HepG2 (cell line): Measurements from ENCODE around the gene TACC2. TPM values are rescaled to one million over a fixed set of nuclear protein-coding genes. Genes with fewer than 3 reads are reported as not detected.

Experiments used
- ATAC-seq: fragments of 200-7000 bp; cut with Tn5 transposase; 3 replicates; pipeline ENCODE4 v1.9.1; 2020; ENCODE audit warnings: mild to moderate bottlenecking, moderate library complexity
- BruUV-seq: library from RNA; stranded (reverse); fragments of 400-500 nt; replicated peaks from 2 replicates; lab custom pipeline; 2021; lab: Mats Ljungman, UMichigan
- CTCF ChIA-PET: fragments of 300-600 bp; formaldehyde crosslinking; extraction: SDS; loops from one replicate; lab custom pipeline; 2021; ENCODE audit warnings: low total read pairs, inconsistent platforms, low intra/inter-chr PET ratio; lab: Yijun Ruan, JAX
- POLR2A ChIA-PET: fragments of 350-600 bp; sonication (Branson Sonifier 250); formaldehyde crosslinking; loops from one replicate; lab custom pipeline; 2020; ENCODE audit warnings: antibody characterized with exemption, inconsistent platforms; lab: Yijun Ruan, JAX
- DNase-seq: peaks from one replicate; pipeline ENCODE4 v3.0.0-alpha.2; 2015; ENCODE audit warnings: low spot score
- FAIRE-seq: peaks from 3 replicates; lab custom pipeline; 2011; peaks lifted over from hg19 to GRCh38; lab: Jason Lieb, UNC
- H2AFZ ChIP-seq: one replicate; pipeline ENCODE4 v1.6.1; 2011; ENCODE audit warnings: low read length, inconsistent platforms
- H3K27ac ChIP-seq: fragments of 300-600 bp; 3 replicates; pipeline ENCODE4 v1.8.0; 2011; ENCODE audit warnings: mixed run types, mild to moderate bottlenecking, mixed read lengths, low read length, inconsistent platforms; ENCODE audit not compliant: insufficient read depth; ENCODE audit errors: extremely low read length
- H3K27me3 ChIP-seq, 2 experiments: fragments of 200-600 bp in 1 of 2; 2 replicates in 1 of 2; 3 replicates in 1 of 2; pipeline versions ENCODE4 v1.6.0 to v1.8.0; 2011; ENCODE audit warnings: low read length in 2 of 2, mild to moderate bottlenecking in 2 of 2, moderate library complexity in 2 of 2, inconsistent platforms in 1 of 2; ENCODE audit not compliant: insufficient read depth in 2 of 2, control insufficient read depth in 1 of 2
- H3K36me3 ChIP-seq, 2 experiments: fragments of 200-600 bp in 1 of 2; replicated peaks in 1 of 2; 2 replicates in 1 of 2; 3 replicates in 1 of 2; pipeline versions ENCODE4 v1.5.1 to v1.8.0; 2011; ENCODE audit warnings: low read length in 2 of 2, inconsistent platforms in 1 of 2; ENCODE audit not compliant: insufficient read depth in 2 of 2, control insufficient read depth in 1 of 2
- H3K4me1 ChIP-seq: 2 replicates; pipeline ENCODE4 v1.5.1; 2012; ENCODE audit warnings: low read length, inconsistent platforms; ENCODE audit not compliant: insufficient read depth
- H3K4me2 ChIP-seq: 2 replicates; pipeline ENCODE4 v1.6.0; 2011; ENCODE audit warnings: low read depth, low read length, inconsistent platforms
- H3K4me3 ChIP-seq, 3 experiments: fragments of 200-600 bp in 1 of 3; sonication (generic), shearing (Covaris generic) in 1 of 3; replicated peaks in 1 of 3; 2 replicates each; pipeline ENCODE4 v1.5.1; 2011 to 2016; ENCODE audit warnings: low read length in 3 of 3, inconsistent platforms in 2 of 3, low read depth in 2 of 3, mild to moderate bottlenecking in 2 of 3, control low read depth in 1 of 3, mixed read lengths in 1 of 3; ENCODE audit not compliant: insufficient read depth in 1 of 3
- H3K79me2 ChIP-seq: one replicate; pipeline ENCODE4 v1.6.1; 2011; ENCODE audit warnings: low read length, inconsistent platforms; ENCODE audit not compliant: insufficient read depth
- H3K9ac ChIP-seq: 2 replicates; pipeline ENCODE4 v1.6.0; 2011; ENCODE audit warnings: mild to moderate bottlenecking, low read depth, low read length, inconsistent platforms; ENCODE audit not compliant: insufficient read depth
- H3K9me3 ChIP-seq: 2 replicates; pipeline ENCODE4 v1.5.1; 2012; ENCODE audit warnings: mild to moderate bottlenecking, low read length
- H4K20me1 ChIP-seq: 2 replicates; pipeline ENCODE4 v1.6.0; 2011; ENCODE audit warnings: inconsistent platforms, mild to moderate bottlenecking, low read length, moderate library complexity; ENCODE audit not compliant: insufficient read depth
- BRD4 ChIP-seq: sonication (generic); formaldehyde crosslinking; IDR thresholded peaks from 2 replicates; pipeline ENCODE4 v1.4.0; 2020; ENCODE audit warnings: missing genetic modification reagents
- FOSL1 ChIP-seq: sonication (generic); formaldehyde crosslinking; IDR thresholded peaks from 2 replicates; pipeline ENCODE4 v1.9.0; 2021; ENCODE audit warnings: missing genetic modification reagents, borderline replicate concordance
- GLMP ChIP-seq: sonication (generic); formaldehyde crosslinking; IDR thresholded peaks from 2 replicates; pipeline ENCODE4 v1.9.0; 2021; ENCODE audit warnings: missing genetic modification reagents, mild to moderate bottlenecking, borderline replicate concordance
- HDAC2 ChIP-seq: sonication (generic); formaldehyde crosslinking; IDR thresholded peaks from 2 replicates; pipeline ENCODE4 v1.4.0; 2020; ENCODE audit warnings: missing genetic modification reagents
- HDAC6 ChIP-seq: fragments of 200-600 bp; sonication (generic); IDR thresholded peaks from 2 replicates; pipeline ENCODE4 v1.7.0; 2017; ENCODE audit warnings: mild to moderate bottlenecking, antibody characterized with exemption, low read length, low read depth
- NBN ChIP-seq: fragments of 450-650 bp; conservative IDR thresholded peaks from 2 replicates; pipeline ENCODE4 v1.6.1; 2017
- NFAT5 ChIP-seq: sonication (generic); formaldehyde crosslinking; IDR thresholded peaks from 2 replicates; pipeline ENCODE4 v1.4.0; 2020; ENCODE audit warnings: missing genetic modification reagents
- NFYB ChIP-seq: sonication (generic); formaldehyde crosslinking; IDR thresholded peaks from 2 replicates; pipeline ENCODE4 v1.4.0; 2020; ENCODE audit warnings: missing genetic modification reagents
- NR2F6 ChIP-seq, 2 experiments: IDR thresholded peaks; 2 replicates each; pipeline ENCODE4 v1.6.1; 2016; ENCODE audit warnings: antibody characterized with exemption in 1 of 2, mild to moderate bottlenecking in 1 of 2
- RFXANK ChIP-seq: IDR thresholded peaks from 2 replicates; pipeline ENCODE4 v1.6.1; 2016
- ZBTB42 ChIP-seq: sonication (generic); formaldehyde crosslinking; IDR thresholded peaks from 2 replicates; pipeline ENCODE4 v1.5.0; 2020; ENCODE audit warnings: mild to moderate bottlenecking, missing genetic modification reagents
- ZFP62 ChIP-seq: sonication (generic); formaldehyde crosslinking; IDR thresholded peaks from 2 replicates; pipeline ENCODE4 v1.4.0; 2020; ENCODE audit warnings: missing genetic modification reagents
- ZNF225 ChIP-seq: sonication (generic); formaldehyde crosslinking; IDR thresholded peaks from 2 replicates; pipeline ENCODE4 v1.4.0; 2020; ENCODE audit warnings: mild to moderate bottlenecking, missing genetic modification reagents
- ZNF274 ChIP-seq: sonication (generic); formaldehyde crosslinking; IDR thresholded peaks from 2 replicates; pipeline ENCODE4 v1.5.1; 2020; ENCODE audit warnings: mild to moderate bottlenecking, missing genetic modification reagents
- ZNF556 ChIP-seq: sonication (generic); formaldehyde crosslinking; IDR thresholded peaks from 2 replicates; pipeline ENCODE4 v1.4.0; 2020; ENCODE audit warnings: mild to moderate bottlenecking, missing genetic modification reagents, borderline replicate concordance
- ZNF710 ChIP-seq: sonication (generic); formaldehyde crosslinking; IDR thresholded peaks from 2 replicates; pipeline ENCODE4 v1.5.0; 2020; ENCODE audit warnings: mild to moderate bottlenecking, missing genetic modification reagents, borderline replicate concordance
- WGBS: methylation state at CpG from one replicate; pipeline ENCODE4 v1.1.6; 2017; ENCODE audit warnings: low lambda C conversion rate; 5-methylcytosine and 5-hydroxymethylcytosine counted together
- in situ Hi-C: cut with HindIII; loops from 2 replicates; pipeline ENCODE4 v1.10.0; 2017; ENCODE audit warnings: low pct_unique_long_range_greater_than_20kb; ENCODE audit not compliant: extremely low pct_ligation_motif_present
- intact Hi-C: fragments of 100-400 bp; cut with micrococcal nuclease; formaldehyde crosslinking; loops from one replicate; pipeline ENCODE4 v1.10.0; 2022; ENCODE audit not compliant: unreplicated experiment
- polyA plus RNA-seq, 8 experiments: library from polyadenylated mRNA; depleted of rRNA in 3 of 8; stranded (reverse) in 7 of 8; unstranded in 1 of 8; fragments of >200 nt; fragmentation: Illumina TruSeq in 4 of 8; extraction: Trizol in 4 of 8; gene quantifications; 2 replicates each; pipeline versions ENCODE4 v1.2.1 to v1.2.3, GENCODE V29; 2011 to 2016; ENCODE audit warnings: low read depth in 4 of 8, missing spikeins in 1 of 8, mixed read lengths in 1 of 8; ENCODE audit not compliant: insufficient read depth in 1 of 8
- total RNA-seq, 5 experiments: library from RNA; depleted of rRNA; stranded (reverse); fragments of >200 nt; fragmentation: Illumina TruSeq; extraction: Trizol; gene quantifications; 2 replicates each; pipeline ENCODE4 v1.2.3, GENCODE V29; 2016; ENCODE audit warnings: low read depth in 1 of 5

The TACC2 gene
- total and polyA plus RNA-seq, 2 of the 13 experiments (the other 11 are each of a cell fraction or from before 2014, with no cell fraction given) = 11.8 to 16.0 TPM

- TF ChIP-seq NR2F6 (IDR thresholded peaks at IDR 0.05) = peak; percentile 49
- TF ChIP-seq NR2F6 (CRISPR knock-in tag; IDR thresholded peaks at IDR 0.05) = peak; percentile 52; the same call in 1 of the 2 replicates
- no peak for TF ChIP-seq BRD4 (CRISPR knock-in tag)
These were observed 12.4 kb upstream of the TACC2 start (continued) for GRCh38 chr10:121976607-121977006.

- CTCF ChIA-PET = no interaction called here
- no peak for FAIRE-seq
- TF ChIP-seq ZNF225 (CRISPR knock-in tag) = no peak
- TF ChIP-seq ZBTB42 = no peak
- no peak for TF ChIP-seq GLMP (CRISPR knock-in tag)
- no peak for TF ChIP-seq HDAC2 (CRISPR knock-in tag)
- TF ChIP-seq ZNF710 (CRISPR knock-in tag) = no peak
- no peak for TF ChIP-seq ZNF556 (CRISPR knock-in tag)
- TF ChIP-seq ZFP62 = no peak
- no peak for TF ChIP-seq FOSL1
- no peak for TF ChIP-seq RFXANK (CRISPR knock-in tag)
- no peak for TF ChIP-seq NBN
- TF ChIP-seq HDAC6 = no peak
- TF ChIP-seq NFYB (CRISPR knock-in tag) = no peak
- no peak for TF ChIP-seq NFAT5 (CRISPR knock-in tag)
- TF ChIP-seq ZNF274 = no peak
These were observed 10.5 kb upstream of the TACC2 start for GRCh38 chr10:121978511-121978910.

More at GRCh38 chr10:121978511-121978910, 10.5 kb upstream of the TACC2 start:
- Histone ChIP-seq H3K4me2 (no peak overlapping the region), H3K27me3 (no peaks in the 10 kb centered on the region), H3K4me3 (no peak overlapping the region), H3K9ac (no peak overlapping the region), H3K36me3 (no peaks in the 10 kb centered on the region), H3K79me2 (peaks cover 9% of the 10 kb centered on the region), H3K9me3 (peaks cover 4% of the 10 kb centered on the region; the same call in 1 of the 2 replicates), H4K20me1 (no peaks in the 10 kb centered on the region), H3K27ac (no peak overlapping the region), H3K4me1 (peaks cover 17% of the 10 kb centered on the region), H2AFZ (no peak overlapping the region)
- DNase-seq = no peak
- WGBS = 98% methylated on average over 9 of the region's 26 CpGs
- in situ Hi-C loops = no loop called here
- no peak for ATAC-seq
- no TSS peak for BruUV-seq
- POLR2A ChIA-PET = interaction anchor here (1.4 to 1.6 kb wide), 2 partner anchors 43 to 50 kb away, joined by 3 to 4 read pairs; no protein-coding TSS in a partner anchor
- intact Hi-C loops = no loop called here
